Measurements from ENCODE around the gene RABEP2.
"Not testable (repeated sequence)": the region's sequence is repeated elsewhere in the genome, so short reads cannot be mapped to it uniquely, and the experiment has no call there.

Gene RABEP2

DNA sequence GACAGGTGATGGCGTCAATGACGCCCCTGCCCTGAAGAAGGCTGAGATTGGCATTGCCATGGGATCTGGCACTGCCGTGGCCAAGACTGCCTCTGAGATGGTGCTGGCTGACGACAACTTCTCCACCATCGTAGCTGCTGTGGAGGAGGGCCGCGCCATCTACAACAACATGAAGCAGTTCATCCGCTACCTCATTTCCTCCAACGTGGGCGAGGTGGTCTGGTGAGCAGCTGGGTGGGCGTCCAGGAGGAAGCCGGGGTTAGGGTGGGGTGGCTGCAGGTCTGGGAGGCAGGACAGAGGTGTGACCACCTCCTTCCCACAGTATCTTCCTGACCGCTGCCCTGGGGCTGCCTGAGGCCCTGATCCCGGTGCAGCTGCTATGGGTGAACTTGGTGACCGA is 23.2 kb downstream of the RABEP2 start:
- no peak for DNase-seq

DNA sequence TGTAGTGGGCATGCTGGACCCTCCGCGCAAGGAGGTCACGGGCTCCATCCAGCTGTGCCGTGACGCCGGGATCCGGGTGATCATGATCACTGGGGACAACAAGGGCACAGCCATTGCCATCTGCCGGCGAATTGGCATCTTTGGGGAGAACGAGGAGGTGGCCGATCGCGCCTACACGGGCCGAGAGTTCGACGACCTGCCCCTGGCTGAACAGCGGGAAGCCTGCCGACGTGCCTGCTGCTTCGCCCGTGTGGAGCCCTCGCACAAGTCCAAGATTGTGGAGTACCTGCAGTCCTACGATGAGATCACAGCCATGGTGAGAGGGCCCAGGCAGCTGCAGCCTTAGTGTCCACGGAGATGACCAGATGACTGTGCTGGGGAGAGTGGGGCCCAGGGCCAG is 24.4 kb downstream of the RABEP2 start:
- no peak for DNase-seq

DNA sequence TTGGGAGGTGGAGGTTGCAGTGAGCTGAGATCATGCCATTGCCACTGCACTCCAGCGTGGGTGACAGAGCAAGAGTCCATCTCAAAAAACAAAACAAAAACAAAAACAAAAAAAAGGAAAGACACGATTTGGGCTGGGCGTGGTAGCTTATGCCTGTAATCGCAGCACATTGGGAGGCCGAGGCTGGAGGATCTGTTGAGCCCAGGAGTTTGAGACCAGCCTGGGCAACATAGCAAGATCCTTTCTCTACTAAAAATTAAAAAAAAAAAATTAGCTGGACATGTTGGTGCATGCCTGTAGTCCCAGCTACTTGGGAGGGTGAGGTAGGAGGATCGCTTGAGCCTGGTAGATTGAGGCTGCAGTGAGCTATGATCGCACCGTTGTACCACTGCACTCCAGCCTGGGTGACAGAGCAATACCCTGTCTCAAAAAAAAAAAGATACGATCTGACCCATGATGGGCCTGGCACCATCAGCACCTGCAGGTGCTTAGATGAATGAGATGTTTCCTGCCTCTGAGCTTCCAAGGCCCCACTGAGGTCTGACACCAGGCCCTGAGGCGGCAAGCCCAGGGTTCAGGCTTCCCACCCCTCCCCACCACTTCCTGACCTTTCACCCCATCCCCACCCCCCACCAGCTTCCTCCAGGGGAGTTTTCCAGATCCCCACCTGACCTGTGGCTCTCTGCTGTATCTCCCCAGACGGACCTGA is 25.0 kb downstream of the RABEP2 start:
- no peak for DNase-seq

DNA sequence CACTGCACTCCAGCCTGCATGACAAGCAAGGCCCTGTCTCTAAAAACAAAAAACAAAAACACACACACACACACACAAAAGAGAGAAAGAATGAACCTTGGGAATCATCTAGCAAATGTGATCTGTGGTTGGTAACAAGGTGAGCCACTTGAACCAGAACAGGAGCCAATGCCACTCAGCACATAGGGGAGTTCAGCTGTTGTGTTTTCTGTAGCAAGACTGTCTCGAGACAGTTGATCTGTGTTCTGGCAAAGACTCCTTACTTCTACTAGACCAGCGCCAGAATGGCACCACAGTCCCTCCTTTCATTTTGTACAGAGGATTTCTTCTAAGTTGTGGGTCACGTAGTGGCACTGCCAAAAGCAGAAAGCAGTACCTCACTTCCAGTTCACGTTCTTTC is 26.1 kb downstream of the RABEP2 start:
- DNase-seq = no peak

DNA sequence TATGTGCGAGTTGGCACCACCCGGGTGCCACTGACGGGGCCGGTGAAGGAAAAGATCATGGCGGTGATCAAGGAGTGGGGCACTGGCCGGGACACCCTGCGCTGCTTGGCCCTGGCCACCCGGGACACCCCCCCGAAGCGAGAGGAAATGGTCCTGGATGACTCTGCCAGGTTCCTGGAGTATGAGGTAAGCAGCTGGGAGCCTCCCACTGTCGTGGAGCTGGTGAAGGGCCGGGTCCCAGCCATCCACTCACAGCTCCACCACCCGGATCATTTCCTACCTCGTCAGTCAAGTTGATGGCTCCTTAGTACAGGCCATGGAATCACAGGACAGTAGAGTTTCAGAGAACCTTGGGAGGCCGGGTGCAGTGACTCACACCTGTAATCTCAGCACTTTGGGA is 26.8 kb downstream of the RABEP2 start:
- no peak for DNase-seq

DNA sequence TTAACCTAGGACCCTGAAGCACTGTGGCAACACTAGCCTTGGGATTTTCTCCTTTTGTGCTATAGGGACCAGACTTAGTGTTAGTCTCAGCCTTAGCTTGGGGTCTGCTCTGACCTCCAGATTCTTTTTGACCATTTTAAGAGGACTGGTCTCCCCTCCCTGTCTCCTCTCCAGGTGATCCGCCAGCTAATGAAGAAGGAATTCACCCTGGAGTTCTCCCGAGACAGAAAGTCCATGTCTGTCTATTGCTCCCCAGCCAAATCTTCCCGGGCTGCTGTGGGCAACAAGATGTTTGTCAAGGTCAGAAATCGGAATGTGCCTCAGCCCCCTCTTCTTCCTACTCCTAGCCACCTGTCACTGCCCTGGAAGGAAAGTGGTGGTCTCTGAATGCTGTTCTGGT is 27.2 kb downstream of the RABEP2 start:
- no peak for DNase-seq

DNA sequence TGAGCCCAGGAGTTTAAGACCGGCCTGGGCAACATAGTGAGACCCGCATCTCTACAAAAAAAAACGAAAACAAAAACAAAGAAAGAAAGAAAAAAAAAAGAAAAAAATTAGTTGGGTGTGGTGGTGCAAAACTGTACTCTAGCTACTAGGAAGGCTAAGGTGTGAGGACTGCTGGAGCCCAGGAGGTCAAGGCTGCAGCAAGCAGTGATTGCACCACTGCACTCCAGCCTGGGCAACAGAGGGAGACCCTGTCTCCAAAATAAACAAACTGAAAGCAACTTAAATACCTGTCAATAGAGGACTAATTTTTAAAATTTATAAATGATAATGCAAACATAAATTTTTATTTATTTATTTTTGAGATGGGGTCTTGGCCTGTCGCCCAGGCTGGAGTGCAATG is 29.4 kb downstream of the RABEP2 start:
- no peak for DNase-seq

DNA sequence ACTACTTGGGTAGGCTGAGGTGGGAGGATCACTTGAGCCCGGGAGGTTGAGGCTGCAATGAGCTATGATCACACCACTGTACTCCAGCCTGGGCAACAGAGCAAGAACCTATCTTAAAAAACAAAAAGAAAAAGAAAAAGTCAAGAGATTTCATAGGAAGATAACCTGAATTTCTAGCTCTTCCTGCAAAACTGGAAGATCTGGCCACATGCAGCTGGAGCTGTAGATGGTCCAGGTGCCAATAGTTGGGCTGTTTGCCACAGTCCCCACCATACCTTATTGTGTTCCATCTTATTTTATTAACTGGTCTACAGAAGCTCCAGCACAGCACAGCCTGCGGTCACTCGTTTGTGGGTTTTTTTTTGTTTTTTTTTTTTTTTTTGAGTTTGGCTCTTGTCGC is 31.7 kb downstream of the RABEP2 start:
- no peak for DNase-seq

DNA sequence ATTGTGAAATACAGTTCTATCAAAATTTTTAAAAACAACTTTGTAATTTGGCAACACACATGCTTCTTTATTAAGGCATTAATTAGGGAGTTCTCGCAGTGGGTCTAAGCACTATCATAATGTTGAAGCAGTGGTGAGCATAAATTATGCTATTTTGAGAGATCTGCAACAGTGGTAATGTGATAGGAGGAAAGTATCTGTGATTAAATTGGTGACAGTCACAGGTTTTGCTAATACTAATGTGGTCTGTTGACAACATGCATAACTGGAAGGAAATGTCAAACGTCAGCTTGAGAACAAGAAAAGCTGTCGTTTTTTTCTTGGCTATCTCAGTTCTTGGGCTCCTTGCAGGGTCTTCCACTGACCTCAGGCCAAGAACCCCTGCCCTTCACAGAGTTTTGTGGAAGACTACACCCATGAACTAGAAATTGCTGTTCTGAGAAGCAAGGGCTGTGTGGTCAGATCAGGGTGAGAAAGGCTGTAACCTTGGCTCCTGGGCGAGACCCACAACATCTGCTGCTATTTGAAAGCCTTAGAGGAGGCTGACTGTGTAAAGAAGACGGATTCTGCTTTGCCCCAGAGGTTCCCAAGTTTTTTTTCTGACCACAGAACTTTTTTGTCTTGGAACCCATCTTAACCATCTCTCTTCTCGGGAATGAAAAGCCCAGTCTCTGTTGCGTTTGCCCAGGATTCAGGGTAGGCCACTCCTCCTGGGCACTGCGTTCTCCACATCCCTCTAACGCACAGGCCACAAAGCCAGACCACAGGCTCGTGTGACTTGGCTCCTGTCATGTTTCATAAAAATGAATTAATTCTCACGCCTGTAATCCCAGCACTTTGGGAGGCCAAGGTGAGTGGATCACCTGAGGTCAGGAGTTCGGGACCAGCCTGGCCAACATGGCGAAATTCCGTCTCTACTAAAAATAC is 32.8 kb downstream of the RABEP2 start:
- DNase-seq = no peak

DNA sequence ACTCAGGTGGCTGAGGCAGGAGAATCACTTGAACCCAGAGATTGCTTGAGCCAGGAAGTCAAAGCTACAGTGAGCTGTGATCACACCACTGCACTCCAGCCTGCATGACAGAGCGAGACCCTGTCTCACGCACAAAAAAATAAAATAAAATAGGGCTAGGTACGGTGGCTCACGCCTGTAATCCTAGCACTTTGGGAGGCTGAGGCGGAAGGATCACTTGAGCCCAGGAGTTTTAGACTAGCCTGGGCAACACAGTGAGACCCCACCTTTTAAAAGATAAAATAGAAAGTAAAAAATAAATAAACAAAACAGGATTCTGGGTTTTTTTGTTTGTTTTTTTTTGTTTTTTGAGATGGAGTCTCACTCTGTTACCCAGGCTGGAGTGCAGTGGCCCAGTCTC is 34.7 kb downstream of the RABEP2 start:
- not testable (repeated sequence) for DNase-seq

DNA sequence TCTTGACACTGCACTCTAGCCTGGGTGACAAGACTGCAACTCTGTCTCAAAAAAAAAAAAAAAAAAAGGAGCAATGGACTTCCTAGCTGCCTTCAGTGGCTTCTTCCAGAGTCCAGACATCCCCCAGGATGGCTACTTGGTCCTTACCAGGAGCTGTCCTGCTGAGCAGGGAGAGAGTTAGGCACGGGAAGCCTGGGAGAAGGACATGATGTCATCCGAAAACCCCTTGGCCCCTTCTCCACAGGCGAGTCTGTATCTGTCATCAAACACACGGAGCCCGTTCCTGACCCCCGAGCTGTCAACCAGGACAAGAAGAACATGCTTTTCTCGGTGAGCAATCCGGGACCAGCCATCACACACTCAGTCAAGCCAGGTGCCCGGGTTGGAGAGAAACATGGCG is 38.1 kb downstream of the RABEP2 start:
- no peak for DNase-seq

DNA sequence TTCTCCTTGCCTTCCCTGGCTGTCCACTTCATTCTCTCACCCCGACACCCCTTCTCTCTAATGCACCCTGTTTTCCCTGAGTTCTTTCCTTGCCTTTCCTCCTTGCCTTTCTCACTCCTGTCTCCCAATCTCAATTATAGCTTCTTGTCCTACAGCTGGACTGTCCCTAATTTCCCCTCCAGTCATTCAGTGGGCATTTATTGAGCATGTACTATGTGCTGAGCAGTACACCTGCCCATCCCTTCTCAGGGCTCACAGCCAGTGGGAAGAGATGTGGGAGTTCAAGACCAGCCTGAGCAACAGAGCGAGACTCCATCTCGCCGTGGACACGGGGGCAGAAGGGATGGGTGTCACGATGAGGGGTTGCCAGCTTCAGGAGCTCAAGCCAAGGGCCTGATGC is 41.0 kb downstream of the RABEP2 start:
- no peak for DNase-seq

DNA sequence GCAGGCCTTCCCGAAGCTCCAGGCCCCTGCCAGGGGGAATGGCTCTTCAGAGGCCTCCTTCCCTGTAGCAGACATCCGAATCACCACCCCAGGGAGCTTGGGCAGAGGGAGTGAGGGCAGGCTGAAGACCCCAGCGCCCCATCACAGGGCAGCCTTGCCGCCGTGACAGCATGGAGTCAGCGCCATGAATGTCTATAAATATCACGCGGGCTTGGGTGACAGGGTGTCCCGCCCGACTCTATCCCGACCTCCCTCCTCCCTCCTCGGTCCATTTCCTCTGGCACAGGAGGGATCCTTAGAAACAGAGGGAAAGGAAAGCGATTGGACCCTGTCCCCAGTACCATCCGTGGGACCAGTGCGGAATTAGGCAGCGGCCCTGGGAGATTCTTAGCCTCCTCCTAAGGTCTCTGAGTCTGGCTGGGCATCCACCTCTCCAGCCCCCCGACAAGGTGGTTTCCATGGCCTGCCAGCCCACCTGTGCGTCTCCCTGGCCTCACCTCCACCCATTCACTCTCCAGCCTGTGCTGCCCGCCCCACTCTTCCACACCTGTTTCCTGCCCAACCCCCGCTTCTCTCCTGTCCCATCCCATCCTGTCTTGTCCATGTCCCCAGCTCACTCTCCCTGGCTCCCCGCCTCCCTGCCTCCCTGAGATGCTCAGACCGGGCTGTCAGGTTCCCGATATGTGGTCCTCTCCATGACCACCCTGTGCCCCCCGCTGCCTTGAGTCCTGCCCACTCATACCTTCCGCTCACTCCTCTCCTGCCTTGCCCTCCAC is 41.6 kb downstream of the RABEP2 start:
- DNase-seq = no peak

DNA sequence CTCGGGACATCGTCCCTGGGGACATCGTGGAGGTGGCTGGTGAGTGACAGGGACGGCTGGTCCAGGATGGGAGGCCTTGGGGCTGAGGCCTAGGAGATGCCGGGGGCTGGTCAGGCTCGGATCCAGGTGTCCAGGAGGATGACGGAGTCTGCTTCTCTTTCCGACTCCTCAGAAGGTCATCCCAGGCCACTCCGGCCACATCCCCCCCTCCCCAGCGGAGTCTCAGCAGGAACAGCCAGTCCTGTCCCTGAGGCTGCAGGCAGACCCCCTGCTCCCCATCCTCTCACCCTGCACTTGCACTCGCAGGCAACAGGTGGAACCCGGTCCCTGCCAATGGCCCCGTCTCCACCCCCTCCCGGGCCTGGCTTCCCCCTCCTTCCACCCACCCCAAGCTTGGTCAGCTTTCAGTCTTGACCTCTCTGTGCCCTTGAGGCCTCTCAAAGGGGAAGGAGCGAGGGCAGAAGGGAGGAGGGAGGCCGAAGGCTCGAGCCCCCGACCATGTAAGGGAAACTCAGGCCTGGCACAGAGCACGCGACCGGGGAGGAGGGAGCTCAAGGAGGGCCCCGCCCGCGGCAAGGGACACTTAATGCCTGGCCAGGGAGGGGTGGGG is 42.4 kb downstream of the RABEP2 start:
- DNase-seq = no peak

DNA sequence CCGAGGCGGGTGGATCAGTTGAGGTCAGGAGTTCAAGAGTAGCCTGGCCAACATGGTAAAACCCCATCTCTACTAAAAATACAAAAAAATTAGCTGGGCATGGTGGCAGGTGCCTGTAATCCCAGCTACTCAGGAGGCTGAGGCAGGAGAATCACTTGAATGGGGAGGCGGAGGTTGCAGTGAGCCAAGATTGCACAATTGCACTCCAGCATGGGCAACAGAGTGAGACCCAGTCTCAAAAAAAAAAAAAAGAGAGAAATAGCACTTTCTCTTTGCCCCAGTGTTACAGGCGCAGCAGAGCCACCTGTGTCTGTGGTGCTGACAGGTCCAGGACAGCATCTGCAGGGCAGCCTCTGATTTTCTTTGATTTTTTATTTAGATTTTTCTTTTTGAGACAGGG is 43.5 kb downstream of the RABEP2 start:
- DNase-seq = not testable (repeated sequence)

DNA sequence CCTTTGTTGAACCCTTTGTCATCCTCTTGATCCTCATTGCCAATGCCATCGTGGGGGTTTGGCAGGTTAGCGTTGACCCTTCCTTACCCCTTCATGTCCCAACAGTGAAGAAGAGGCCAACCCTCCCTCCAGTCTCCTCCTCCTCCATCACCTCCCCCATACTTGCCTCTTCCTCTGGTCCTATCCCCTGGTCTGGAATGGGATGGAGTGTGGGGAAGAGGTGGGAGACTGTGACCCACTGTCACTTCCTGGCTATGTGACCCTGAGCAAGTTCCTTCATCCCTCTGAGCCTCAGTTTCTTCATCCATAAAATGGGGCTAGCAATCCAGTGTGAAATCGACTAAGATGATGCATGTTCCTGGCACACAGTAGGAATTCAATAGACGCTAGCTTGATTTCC is 44.1 kb downstream of the RABEP2 start:
- DNase-seq = no peak

DNA sequence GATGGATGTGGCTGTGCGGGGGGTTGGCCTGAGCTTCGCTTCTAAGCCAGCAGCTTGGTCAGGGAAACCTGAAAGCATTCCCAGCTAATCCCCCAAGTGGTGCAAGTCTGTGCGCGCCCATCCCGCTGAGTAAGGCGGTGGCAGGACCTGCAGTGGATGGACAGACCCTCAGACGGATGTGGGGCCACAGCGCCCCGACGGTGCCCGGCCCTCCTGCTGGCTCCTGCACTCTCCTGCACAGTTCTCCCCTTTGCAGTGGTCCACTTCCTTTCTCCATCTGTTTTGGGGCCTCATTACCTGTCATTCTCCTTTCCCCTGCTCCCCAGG is 44.5 kb downstream of the RABEP2 start:
- DNase-seq = no peak

DNA sequence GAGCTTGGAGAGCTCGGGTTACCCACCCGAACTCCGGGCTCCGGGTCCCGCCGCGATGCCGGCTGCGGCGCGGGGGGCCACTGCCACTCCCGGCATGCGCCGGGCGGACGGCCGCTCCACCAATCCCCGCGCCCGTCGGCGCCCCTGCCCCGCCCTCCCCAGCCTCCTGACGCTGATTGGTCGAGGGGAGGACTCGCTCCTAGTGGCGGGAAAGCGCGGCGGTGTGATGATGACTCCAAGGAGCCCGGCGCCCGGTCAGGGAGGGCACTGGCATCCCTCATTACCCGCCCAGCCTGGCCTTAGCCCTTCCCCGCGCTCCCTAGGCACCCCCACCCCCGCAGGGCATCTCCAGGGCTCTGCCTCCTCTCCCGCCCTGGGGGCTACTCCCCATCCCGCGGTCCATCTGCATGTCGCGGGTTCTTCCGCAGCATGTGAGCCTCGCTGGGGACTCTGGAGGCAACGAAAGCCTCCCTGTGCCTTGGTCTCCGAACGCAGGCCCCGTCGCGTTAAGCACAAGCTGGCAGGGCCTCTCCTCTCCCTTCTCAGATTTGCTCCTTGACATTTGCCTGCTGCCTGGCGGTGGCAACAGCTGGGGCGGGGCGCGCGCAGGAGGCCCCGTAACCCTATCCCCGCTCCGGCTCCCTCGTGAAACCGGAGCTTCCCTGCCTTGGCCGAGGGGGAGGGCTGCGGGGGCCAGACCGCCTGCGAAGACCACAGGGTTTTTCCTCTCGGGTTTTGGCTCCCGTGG is 45.0 kb downstream of the RABEP2 start:
- DNase-seq = peak; percentile 63

DNA sequence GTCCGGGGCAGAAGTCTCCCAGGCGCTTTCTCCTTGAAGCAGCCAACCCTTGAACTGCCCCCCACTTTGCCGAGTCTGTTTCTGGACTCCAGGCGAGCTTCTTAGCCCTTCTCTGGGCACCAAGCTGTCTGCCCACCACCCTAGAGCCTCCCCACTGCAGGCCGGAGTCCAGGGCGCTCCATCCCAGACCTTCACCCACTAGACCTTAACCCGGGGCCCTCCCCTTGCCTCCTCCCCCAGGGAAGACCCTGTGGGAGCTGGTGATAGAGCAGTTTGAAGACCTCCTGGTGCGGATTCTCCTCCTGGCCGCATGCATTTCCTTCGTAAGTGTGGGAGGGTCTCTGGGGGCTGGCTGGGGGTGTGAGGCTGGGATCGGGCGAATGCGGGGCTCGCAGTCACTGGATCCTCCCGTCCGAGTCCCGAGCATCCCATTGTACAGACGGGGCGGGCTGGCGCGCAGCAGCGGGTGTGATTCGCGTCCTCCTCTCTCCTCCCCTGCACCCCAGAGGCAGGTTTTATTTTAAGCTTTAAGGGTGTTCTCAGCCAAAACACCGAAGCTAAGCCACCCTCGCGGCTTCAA is 45.7 kb downstream of the RABEP2 start:
- peak; percentile 0 for DNase-seq

DNA sequence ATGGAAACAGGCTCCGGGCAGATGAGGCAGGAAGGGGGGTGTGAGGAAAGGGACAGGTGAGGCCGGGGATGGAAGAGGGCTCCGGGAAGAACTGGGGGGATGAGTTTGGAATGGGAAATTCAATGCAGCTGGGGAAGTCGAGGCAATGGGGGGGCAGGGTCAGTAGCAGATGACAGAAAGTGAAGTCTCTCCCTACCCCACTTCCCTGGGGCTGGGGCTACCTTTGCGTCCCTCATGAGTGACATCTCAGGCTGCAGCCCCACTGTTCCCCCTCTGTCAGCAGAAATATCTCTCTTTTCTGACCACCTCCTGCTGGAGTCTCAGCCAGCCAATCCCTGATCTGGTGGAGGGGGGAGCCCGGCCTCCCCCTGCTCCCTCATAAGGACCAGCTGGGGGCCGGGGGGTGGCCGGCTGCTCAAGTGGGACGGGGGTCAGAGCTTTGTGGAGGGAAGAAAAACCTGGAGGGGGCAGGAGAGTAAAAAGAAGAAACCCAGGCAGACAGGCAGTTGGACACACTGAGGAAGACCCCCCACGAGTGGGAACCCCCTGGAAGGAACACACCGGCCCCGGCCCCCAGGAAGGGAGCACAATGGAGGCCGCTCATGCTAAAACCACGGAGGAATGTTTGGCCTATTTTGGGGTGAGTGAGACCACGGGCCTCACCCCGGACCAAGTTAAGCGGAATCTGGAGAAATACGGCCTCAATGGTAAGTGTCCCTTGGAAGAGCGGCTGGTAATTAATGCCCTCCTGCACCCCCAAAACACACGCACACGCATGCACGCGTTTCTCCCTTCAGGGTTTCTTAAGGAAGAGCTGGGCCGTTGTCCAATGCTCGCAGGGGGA is 46.7 kb downstream of the RABEP2 start, which contains the start of gene ATP2A1:
ATP2A1 (plus strand) TSS at position 406 of the 844 bp plus-strand sequence; CDS start at position 590, 184 bp downstream.
- no peak for DNase-seq

DNA sequence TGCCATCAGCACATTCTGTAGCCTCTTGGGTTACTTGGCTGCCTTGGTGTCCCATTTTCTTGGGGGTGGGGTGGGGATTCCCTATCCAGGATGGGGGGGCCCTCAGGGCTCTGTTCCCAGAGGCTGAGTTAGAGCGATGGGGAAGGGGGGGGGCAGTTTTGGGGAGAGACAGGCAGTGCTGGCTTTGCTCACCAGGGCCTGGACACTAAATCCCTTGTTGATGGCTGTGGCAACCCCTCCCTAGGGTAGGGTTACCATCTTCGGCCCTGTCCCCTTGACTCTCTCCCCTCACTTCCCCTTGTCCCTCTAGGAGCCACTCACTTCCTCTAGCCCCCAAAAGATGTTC is 47.4 kb downstream of the RABEP2 start:
- DNase-seq = no peak
